ENCODE measurements around the gene SLC17A9.

- TF ChIP-seq CTCF (IDR thresholded peaks at IDR 0.05; ENCODE audit: control extremely low read depth in 1 of 3, insufficient read depth in 1 of 3, low read depth in 1 of 3, low read length in 3 of 3) (no peak), SP2 (IDR thresholded peaks at IDR 0.05; ENCODE audit: low read length) (no peak), ATF3 (IDR thresholded peaks at IDR 0.05; ENCODE audit: insufficient read depth, low read depth, low read length) (no peak), CHD2 (IDR thresholded peaks at IDR 0.05; ENCODE audit: low read length) (no peak), RFX5 (IDR thresholded peaks at IDR 0.05; ENCODE audit: borderline replicate concordance, low read depth, low read length) (no peak), POLR2A (IDR thresholded peaks at IDR 0.05; ENCODE audit: control extremely low read depth in 1 of 2, low read depth in 2 of 2, low read length in 2 of 2) (no peak), GABPA (IDR thresholded peaks at IDR 0.05; ENCODE audit: borderline replicate concordance, insufficient read depth, low read length) (no peak; the same call in 1 of the 2 replicates), SRF (IDR thresholded peaks at IDR 0.05; ENCODE audit: low read depth, low read length) (no peak), NANOG (IDR thresholded peaks at IDR 0.05; ENCODE audit: insufficient read depth, low read depth, low read length, poor library complexity, severe bottlenecking) (no peak), BCL11A (IDR thresholded peaks at IDR 0.05; ENCODE audit: low read depth in 2 of 2, low read length in 2 of 2) (no peak)
Measured at GRCh38 chr20:62953839-62954703, 1.6 kb downstream of the SLC17A9 start.

All from H1 (cell line).